ENCODE measurements around the gene PNKD. TPM values are rescaled to one million over a fixed set of nuclear protein-coding genes. Genes with fewer than 3 reads are reported as not detected.
"Not testable (repeated sequence)": the region's sequence is repeated elsewhere in the genome, so short reads cannot be mapped to it uniquely, and the experiment has no call there.

Gene PNKD
- total RNA-seq, 4 donors from 2014 or later, result 40.3 to 74.1 (median 56.5) TPM

- DNase-seq (ENCODE audit: extremely low spot score), result no peak
- Histone ChIP-seq H3K27ac (replicated peaks in 1 of 4) (peak overlapping the region; percentile 73 to 79 (median 76)), H3K9me3 (no peaks in the 10 kb centered on the region), H3K4me1 (peaks cover 47 to 77% (median 51%) of the 10 kb centered on the region in 4 donors), H3K4me3 (peak overlapping the region; percentile 7 to 94 (median 90)), H3K36me3 (peaks cover 35 to 55% (median 47%) of the 10 kb centered on the region in 4 donors), H3K27me3 (no peaks in the 10 kb centered on the region)
- TF ChIP-seq, protein P1, sequence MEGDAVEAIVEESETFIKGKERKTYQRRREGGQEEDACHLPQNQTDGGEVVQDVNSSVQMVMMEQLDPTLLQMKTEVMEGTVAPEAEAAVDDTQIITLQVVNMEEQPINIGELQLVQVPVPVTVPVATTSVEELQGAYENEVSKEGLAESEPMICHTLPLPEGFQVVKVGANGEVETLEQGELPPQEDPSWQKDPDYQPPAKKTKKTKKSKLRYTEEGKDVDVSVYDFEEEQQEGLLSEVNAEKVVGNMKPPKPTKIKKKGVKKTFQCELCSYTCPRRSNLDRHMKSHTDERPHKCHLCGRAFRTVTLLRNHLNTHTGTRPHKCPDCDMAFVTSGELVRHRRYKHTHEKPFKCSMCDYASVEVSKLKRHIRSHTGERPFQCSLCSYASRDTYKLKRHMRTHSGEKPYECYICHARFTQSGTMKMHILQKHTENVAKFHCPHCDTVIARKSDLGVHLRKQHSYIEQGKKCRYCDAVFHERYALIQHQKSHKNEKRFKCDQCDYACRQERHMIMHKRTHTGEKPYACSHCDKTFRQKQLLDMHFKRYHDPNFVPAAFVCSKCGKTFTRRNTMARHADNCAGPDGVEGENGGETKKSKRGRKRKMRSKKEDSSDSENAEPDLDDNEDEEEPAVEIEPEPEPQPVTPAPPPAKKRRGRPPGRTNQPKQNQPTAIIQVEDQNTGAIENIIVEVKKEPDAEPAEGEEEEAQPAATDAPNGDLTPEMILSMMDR (IDR thresholded peaks at IDR 0.05), result no peak
- TF ChIP-seq EP300 (IDR thresholded peaks at IDR 0.05), result no peak
- TF ChIP-seq POLR2AphosphoS5 (IDR thresholded peaks at IDR 0.05), result no peak
- no peak for TF ChIP-seq POLR2A (IDR thresholded peaks at IDR 0.05; ENCODE audit: low read depth)
- 62% methylated on average over 5 of the region's 5 CpGs for WGBS
- intact Hi-C loops (cut with DNase I), result loop anchor here (5.0 kb wide), 1 partner anchor 125 kb away; the partner anchor contains the start of gene CTDSP1
Measured at GRCh38 chr2:218271865-218272530, 1.7 kb downstream of the PNKD start.

DNA sequence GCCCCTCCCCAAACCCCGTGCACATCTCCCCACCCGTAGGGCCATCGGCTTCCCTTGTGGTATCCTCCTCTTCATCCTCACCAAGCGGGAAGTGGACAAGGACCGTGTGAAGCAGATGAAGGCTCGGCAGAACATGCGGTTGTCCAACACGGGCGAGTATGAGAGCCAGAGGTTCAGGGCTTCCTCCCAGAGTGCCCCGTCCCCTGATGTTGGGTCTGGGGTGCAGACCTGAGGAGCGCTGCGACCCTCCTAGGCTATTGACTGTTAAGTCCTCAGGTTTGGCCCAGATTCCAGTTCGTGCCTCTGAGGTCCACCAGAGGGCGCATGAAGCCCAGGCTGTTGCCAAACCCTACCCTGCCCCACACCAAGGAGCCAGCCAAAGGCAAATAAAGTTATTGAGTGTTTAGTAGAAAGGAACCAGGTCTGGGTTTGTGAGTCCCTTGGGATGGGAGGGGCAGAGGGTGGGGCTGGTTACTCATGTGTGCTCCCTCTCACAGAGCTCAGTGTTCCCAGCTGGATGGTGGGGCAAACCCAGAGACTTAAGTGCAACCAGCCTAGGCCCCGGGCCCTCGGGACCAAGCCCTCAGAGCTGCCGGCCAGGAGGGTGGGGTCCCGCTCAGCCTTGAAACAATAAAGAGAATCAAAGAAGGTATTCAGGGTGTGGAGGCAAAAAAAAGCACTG is 2.4 kb downstream of the PNKD start:
- intact Hi-C loops (cut with DNase I), result loop anchor here (5.0 kb wide), 1 partner anchor 125 kb away; the partner anchor contains the start of gene CTDSP1

DNA sequence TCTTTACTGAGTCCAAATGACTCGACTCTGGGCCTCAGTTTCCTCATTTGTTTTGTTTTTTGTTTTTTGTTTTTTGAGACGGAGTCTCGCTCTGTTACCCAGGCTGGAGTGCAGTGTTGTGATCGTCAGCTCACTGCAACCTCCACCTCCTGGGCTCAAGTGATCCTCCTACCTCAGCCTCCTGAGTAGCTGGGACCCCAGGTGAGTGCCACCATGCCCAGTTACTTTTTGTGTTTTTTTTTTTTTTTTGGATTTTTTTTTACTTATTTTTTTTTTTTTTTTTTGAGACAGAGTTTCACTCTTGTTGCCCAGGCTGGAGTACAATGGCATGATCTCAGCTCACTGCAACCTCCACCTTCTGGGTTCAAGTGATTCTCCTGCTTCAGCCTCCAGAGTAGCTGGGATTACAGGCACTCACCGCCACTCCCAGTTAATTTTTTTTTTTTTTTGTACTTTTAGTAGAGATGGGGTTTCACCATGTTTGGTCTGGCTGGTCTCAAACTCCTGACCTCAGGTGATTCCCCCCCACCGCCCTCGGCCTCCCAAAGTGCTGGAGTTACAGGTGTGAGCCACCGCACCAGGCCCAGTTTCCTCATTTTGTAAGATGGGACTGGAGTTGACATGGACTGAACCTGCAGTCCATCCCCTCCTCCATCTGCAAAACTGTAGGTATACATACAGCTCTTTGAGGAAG is 3.0 kb downstream of the PNKD start:
- peak overlapping the region; percentile 73 to 79 (median 76) for H3K27ac ChIP-seq (replicated peaks in 1 of 4)
- WGBS, result 85% methylated on average over 8 of the region's 8 CpGs
- H3K27me3 ChIP-seq; H3K9me3 ChIP-seq; DNase-seq (ENCODE audit: extremely low spot score): not testable (repeated sequence)
- H3K4me3 ChIP-seq, result peak overlapping the region in 1 of 4 donors; percentile 7
- H3K36me3 ChIP-seq, result peaks cover 49 to 55% (median 49%) of the 10 kb centered on the region in 4 donors
- peaks cover 40 to 65% (median 45%) of the 10 kb centered on the region in 4 donors for H3K4me1 ChIP-seq
- intact Hi-C loops (cut with DNase I), result loop anchor here (5.0 kb wide), 1 partner anchor 124 kb away; the partner anchor contains the start of gene CTDSP1

More for the DNA sequence above, 2.4 kb downstream of the PNKD start:
- Histone ChIP-seq H3K27ac (replicated peaks in 1 of 4) (peak overlapping the region; percentile 73 to 79 (median 76)), H3K4me1 (peaks cover 47 to 72% (median 51%) of the 10 kb centered on the region in 4 donors), H3K9me3 (no peaks in the 10 kb centered on the region), H3K36me3 (peaks cover 42 to 55% (median 47%) of the 10 kb centered on the region in 4 donors), H3K4me3 (peak overlapping the region in 3 of 4 donors; percentile 7 to 94 (median 25)), H3K27me3 (no peaks in the 10 kb centered on the region)
- TF ChIP-seq, protein P1 (IDR thresholded peaks at IDR 0.05), result peak; percentile 91 to 94 (median 91)
- TF ChIP-seq POLR2AphosphoS5 (IDR thresholded peaks at IDR 0.05) (peak; percentile 83 to 84), EP300 (IDR thresholded peaks at IDR 0.05) (no peak), POLR2A (IDR thresholded peaks at IDR 0.05; ENCODE audit: low read depth) (no peak)
- WGBS, result 21% methylated on average over 16 of the region's 18 CpGs
- peak; percentile 97 for DNase-seq (ENCODE audit: extremely low spot score)

GRCh38 chr2:218273908-218274249 is 3.6 kb downstream of the PNKD start:
- Histone ChIP-seq H3K4me3 (no peak overlapping the region), H3K27ac (replicated peaks in 1 of 4) (peak overlapping the region; percentile 73 to 79 (median 76)), H3K36me3 (peaks cover 53 to 59% (median 54%) of the 10 kb centered on the region in 4 donors), H3K9me3 (no peaks in the 10 kb centered on the region), H3K4me1 (peaks cover 35 to 60% (median 40%) of the 10 kb centered on the region in 4 donors), H3K27me3 (no peaks in the 10 kb centered on the region)
- 89% methylated on average over 2 of the region's 2 CpGs for WGBS
- intact Hi-C loops (cut with DNase I), result loop anchor here (5.0 kb wide), 1 partner anchor 123 kb away; the partner anchor contains the start of gene CTDSP1
- no peak for TF ChIP-seq EP300 (IDR thresholded peaks at IDR 0.05)
- TF ChIP-seq POLR2AphosphoS5 (IDR thresholded peaks at IDR 0.05), result no peak
- TF ChIP-seq POLR2A (IDR thresholded peaks at IDR 0.05; ENCODE audit: low read depth), result no peak
- TF ChIP-seq, protein P1 (IDR thresholded peaks at IDR 0.05), result no peak
- DNase-seq (ENCODE audit: extremely low spot score), result no peak

Data from esophagus muscularis mucosa (tissue), 4 donors.